Osteocyte (in vitro differentiated cells): Measurements from ENCODE around the gene PDZD8. TPM values are rescaled to one million over a fixed set of nuclear protein-coding genes. Genes with fewer than 3 reads are reported as not detected.

Experiments used
- DNase-seq: peaks from one replicate; pipeline ENCODE4 v3.0.0; 2021; ENCODE audit warnings: mixed read lengths; ENCODE audit not compliant: unreplicated experiment; ENCODE audit errors: extremely low spot score
- H3K27ac Mint-ChIP-seq: one replicate; pipeline ENCODE4 v1.8.0; 2021; ENCODE audit warnings: mild to moderate bottlenecking, mixed read lengths; ENCODE audit not compliant: unreplicated experiment
- H3K27me3 Mint-ChIP-seq: one replicate; pipeline ENCODE4 v1.8.0; 2021; ENCODE audit warnings: mixed read lengths; ENCODE audit not compliant: unreplicated experiment
- H3K36me3 Mint-ChIP-seq: one replicate; pipeline ENCODE4 v1.8.0; 2021; ENCODE audit warnings: mixed read lengths; ENCODE audit not compliant: unreplicated experiment
- H3K4me1 Mint-ChIP-seq: one replicate; pipeline ENCODE4 v1.8.0; 2021; ENCODE audit warnings: mixed read lengths; ENCODE audit not compliant: unreplicated experiment
- H3K4me3 Mint-ChIP-seq: one replicate; pipeline ENCODE4 v1.8.0; 2021; ENCODE audit warnings: mild to moderate bottlenecking, moderate library complexity, mixed read lengths; ENCODE audit not compliant: unreplicated experiment
- H3K9me3 Mint-ChIP-seq: one replicate; pipeline ENCODE4 v1.8.0; 2021; ENCODE audit warnings: mixed read lengths; ENCODE audit not compliant: unreplicated experiment
- CTCF ChIP-seq: fragments of 200-600 bp; sonication (generic); IDR thresholded peaks from 2 replicates; pipeline ENCODE4 v1.5.0; 2021; ENCODE audit warnings: antibody characterized with exemption, mild to moderate bottlenecking, moderate library complexity
- total RNA-seq: library from RNA; stranded (reverse); gene quantifications from 2 replicates; pipeline ENCODE4 v1.2.1, GENCODE V29; 2021

Gene PDZD8
- total RNA-seq, 1 donor from 2014 or later: 32.9 TPM

- H3K27me3 Mint-ChIP-seq: peaks cover 63% of the 10 kb centered on the region
- H3K9me3 Mint-ChIP-seq: no peaks in the 10 kb centered on the region
- H3K27ac Mint-ChIP-seq: no peak overlapping the region
- H3K36me3 Mint-ChIP-seq: no peaks in the 10 kb centered on the region
- no peak for TF ChIP-seq CTCF
- H3K4me1 Mint-ChIP-seq: no peaks in the 10 kb centered on the region
- H3K4me3 Mint-ChIP-seq: no peak overlapping the region
- no peak for DNase-seq
These were observed 126.3 kb downstream of the PDZD8 start for GRCh38 chr10:117248750-117249465.

DNA sequence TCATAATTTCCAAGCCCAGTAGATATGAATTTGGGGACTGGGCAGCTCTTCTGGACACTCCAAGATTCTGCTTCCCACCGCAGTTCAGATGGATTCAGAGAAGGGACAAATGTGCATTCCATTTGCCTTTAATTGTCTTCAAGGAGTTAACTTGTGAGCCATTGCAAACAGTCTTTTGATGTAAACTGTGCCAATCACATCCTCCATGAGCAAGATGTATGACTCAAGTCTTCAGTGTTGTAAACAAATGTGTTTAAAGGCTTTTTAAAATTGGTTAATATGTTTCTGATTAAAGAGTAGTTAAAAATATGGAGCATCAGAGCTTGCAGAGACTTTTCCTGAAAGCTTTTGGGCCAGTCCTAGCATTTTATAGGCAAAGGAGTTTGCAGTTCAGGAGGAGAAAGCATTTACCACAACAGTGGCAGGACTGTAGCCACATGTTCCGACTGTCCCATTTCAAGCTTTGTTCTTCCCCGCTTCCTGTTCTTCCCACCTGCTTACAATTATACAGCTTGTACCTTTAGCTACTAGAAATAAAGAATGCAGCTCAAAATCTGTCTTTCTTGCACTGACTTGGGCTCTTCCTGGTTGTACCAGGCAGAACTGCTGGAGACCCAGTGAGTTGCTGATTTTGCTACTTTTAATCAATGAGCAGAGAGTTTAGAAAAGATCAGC, 128.1 kb downstream of the PDZD8 start:
- peaks cover 81% of the 10 kb centered on the region for H3K27me3 Mint-ChIP-seq
- no peaks in the 10 kb centered on the region for H3K9me3 Mint-ChIP-seq
- H3K36me3 Mint-ChIP-seq: no peaks in the 10 kb centered on the region

DNA sequence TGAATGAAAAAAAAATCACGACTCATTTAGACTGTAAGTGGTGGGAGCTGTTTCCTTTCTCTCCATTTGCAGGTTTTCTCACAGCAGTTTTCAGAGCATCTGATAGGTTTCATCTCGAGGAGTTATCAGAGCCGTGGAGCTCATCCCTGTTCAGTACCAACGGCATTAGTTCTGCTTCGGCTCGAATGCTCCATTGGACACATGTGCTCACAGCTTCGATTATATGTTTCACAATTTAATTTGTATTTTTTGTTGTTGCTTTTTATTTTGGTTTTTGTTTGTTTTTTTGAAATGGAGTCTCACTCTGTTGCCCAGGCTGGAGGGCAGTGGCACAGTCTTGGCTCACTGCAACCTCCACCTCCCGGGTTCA, 132.8 kb downstream of the PDZD8 start:
- Mint-ChIP-seq H3K9me3 (no peaks in the 10 kb centered on the region), H3K27ac (no peak overlapping the region), H3K4me1 (peaks cover 3% of the 10 kb centered on the region), H3K36me3 (peaks cover 2% of the 10 kb centered on the region), H3K27me3 (peaks cover 79% of the 10 kb centered on the region), H3K4me3 (no peak overlapping the region)
- no peak for TF ChIP-seq CTCF
- DNase-seq: no peak

More for the DNA sequence above, 128.1 kb downstream of the PDZD8 start:
- DNase-seq: no peak
- Mint-ChIP-seq H3K27ac (no peak overlapping the region), H3K4me3 (no peak overlapping the region), H3K4me1 (no peaks in the 10 kb centered on the region)
- TF ChIP-seq CTCF: no peak

GRCh38 chr10:117241541-117242462, 133.4 kb downstream of the PDZD8 start:
- Mint-ChIP-seq H3K36me3 (peaks cover 2% of the 10 kb centered on the region), H3K27me3 (peaks cover 78% of the 10 kb centered on the region), H3K4me3 (peak overlapping the region; percentile 28), H3K27ac (no peak overlapping the region), H3K4me1 (peaks cover 3% of the 10 kb centered on the region), H3K9me3 (no peaks in the 10 kb centered on the region)
- DNase-seq: no peak
- TF ChIP-seq CTCF: no peak
